Stimulated activated naive CD8-positive, alpha-beta T cell treated with anti-CD3 and anti-CD28 coated beads, Interleukin-15, amount 100 ng/mL, for 72 hours (primary cell): ENCODE results near the gene MACROD2.
A peak's percentile ranks its signal among the peaks of the same experiment; 100 is the strongest.

Experiments
- ATAC-seq: fragments of 150-1000 bp; cut with Tn5 transposase; 2 replicates; pipeline ENCODE4 v1.10.0; 2021; ENCODE audit warnings: mild to moderate bottlenecking, moderate library complexity
- DNase-seq, 2 donors: peaks; one replicate each; pipeline ENCODE4 v3.0.0; 2021 to 2022
- H3K27ac Mint-ChIP-seq, 2 donors: one replicate each; pipeline ENCODE4 v1.8.0; 2022; ENCODE audit warnings: mild to moderate bottlenecking in 2 of 2, mixed read lengths in 2 of 2, moderate library complexity in 2 of 2
- H3K27me3 Mint-ChIP-seq: one replicate; pipeline ENCODE4 v1.8.0; 2022; ENCODE audit warnings: mixed read lengths
- H3K4me1 Mint-ChIP-seq: one replicate; pipeline ENCODE4 v1.8.0; 2022; ENCODE audit warnings: mild to moderate bottlenecking, mixed read lengths
- H3K4me3 Mint-ChIP-seq, 2 donors: one replicate each; pipeline ENCODE4 v1.8.0; 2022; ENCODE audit warnings: mild to moderate bottlenecking in 2 of 2, mixed read lengths in 2 of 2, moderate library complexity in 1 of 2
- H3K9me3 Mint-ChIP-seq, 2 donors: one replicate each; pipeline ENCODE4 v1.8.0; 2022; ENCODE audit warnings: mixed read lengths in 2 of 2

Gene MACROD2

GRCh38 chr20:15248618-15249395 lies 1253.5 kb downstream of the MACROD2 start:
- DNase-seq (no peak), ATAC-seq (no peak)
- Mint-ChIP-seq H3K27me3 (no peaks in the 10 kb centered on the region), H3K4me3 (no peak overlapping the region), H3K27ac (no peak overlapping the region), H3K4me1 (no peaks in the 10 kb centered on the region), H3K9me3 (peaks cover 0 to 11% of the 10 kb centered on the region in 2 donors)

GRCh38 chr20:15251171-15251570 lies 1255.9 kb downstream of the MACROD2 start:
- no peak overlapping the region for H3K4me3 Mint-ChIP-seq
- no peaks in the 10 kb centered on the region for H3K4me1 Mint-ChIP-seq
- no peak overlapping the region for H3K27ac Mint-ChIP-seq
- DNase-seq (no peak), ATAC-seq (no peak)
- no peaks in the 10 kb centered on the region for H3K27me3 Mint-ChIP-seq
- H3K9me3 Mint-ChIP-seq, result peaks cover 0 to 11% of the 10 kb centered on the region in 2 donors

- Mint-ChIP-seq H3K27me3 (no peaks in the 10 kb centered on the region), H3K27ac (no peak overlapping the region), H3K9me3 (peaks cover 0 to 11% of the 10 kb centered on the region in 2 donors), H3K4me1 (no peaks in the 10 kb centered on the region), H3K4me3 (no peak overlapping the region)
- DNase-seq (no peak), ATAC-seq (no peak)
Observed at GRCh38 chr20:15252304-15252703, 1257.0 kb downstream of the MACROD2 start.

GRCh38 chr20:15253431-15253830 lies 1258.1 kb downstream of the MACROD2 start:
- ATAC-seq, result no peak
- Mint-ChIP-seq H3K27me3 (no peaks in the 10 kb centered on the region), H3K4me3 (no peak overlapping the region), H3K9me3 (peaks cover 0 to 6% of the 10 kb centered on the region in 2 donors), H3K4me1 (no peaks in the 10 kb centered on the region), H3K27ac (no peak overlapping the region)
- no peak for DNase-seq

- no peaks in the 10 kb centered on the region for H3K4me1 Mint-ChIP-seq
Observed at GRCh38 chr20:15256676-15257568, 1261.6 kb downstream of the MACROD2 start.

GRCh38 chr20:15257569-15257870 lies 1262.2 kb downstream of the MACROD2 start:
- Mint-ChIP-seq H3K4me3 (no peak overlapping the region), H3K27ac (no peak overlapping the region), H3K4me1 (no peaks in the 10 kb centered on the region), H3K27me3 (no peaks in the 10 kb centered on the region), H3K9me3 (no peaks in the 10 kb centered on the region)
- DNase-seq (no peak), ATAC-seq (no peak)

More at GRCh38 chr20:15256676-15257568, 1261.6 kb downstream of the MACROD2 start:
- DNase-seq, result no peak
- H3K9me3 Mint-ChIP-seq, result no peaks in the 10 kb centered on the region
- no peak for ATAC-seq
- no peaks in the 10 kb centered on the region for H3K27me3 Mint-ChIP-seq
- H3K4me3 Mint-ChIP-seq, result no peak overlapping the region
- H3K27ac Mint-ChIP-seq, result no peak overlapping the region

GRCh38 chr20:15265581-15266309 lies 1270.4 kb downstream of the MACROD2 start:
- Mint-ChIP-seq H3K9me3 (peaks cover 8 to 10% of the 10 kb centered on the region in 2 donors), H3K4me1 (no peaks in the 10 kb centered on the region), H3K27ac (no peak overlapping the region), H3K4me3 (no peak overlapping the region), H3K27me3 (no peaks in the 10 kb centered on the region)
- ATAC-seq (no peak), DNase-seq (no peak)

- no peak for ATAC-seq
- H3K4me1 Mint-ChIP-seq, result no peaks in the 10 kb centered on the region
- H3K4me3 Mint-ChIP-seq, result no peak overlapping the region
- peaks cover 10 to 11% of the 10 kb centered on the region in 2 donors for H3K9me3 Mint-ChIP-seq
- H3K27me3 Mint-ChIP-seq, result no peaks in the 10 kb centered on the region
- no peak for DNase-seq
- H3K27ac Mint-ChIP-seq, result no peak overlapping the region
Observed at GRCh38 chr20:15267935-15268334, 1272.6 kb downstream of the MACROD2 start.

GRCh38 chr20:15278041-15278440 lies 1282.7 kb downstream of the MACROD2 start:
- DNase-seq (no peak), ATAC-seq (no peak)
- Mint-ChIP-seq H3K4me3 (no peak overlapping the region), H3K27me3 (no peaks in the 10 kb centered on the region), H3K9me3 (peaks cover 13 to 32% of the 10 kb centered on the region in 2 donors), H3K27ac (no peak overlapping the region), H3K4me1 (no peaks in the 10 kb centered on the region)

- Mint-ChIP-seq H3K4me1 (no peaks in the 10 kb centered on the region), H3K9me3 (peaks cover 2 to 13% of the 10 kb centered on the region in 2 donors), H3K27me3 (no peaks in the 10 kb centered on the region), H3K27ac (no peak overlapping the region), H3K4me3 (no peak overlapping the region)
- ATAC-seq (no peak), DNase-seq (no peak)
Observed at GRCh38 chr20:15287329-15287728, 1292.0 kb downstream of the MACROD2 start.

- H3K9me3 Mint-ChIP-seq, result peaks cover 0 to 8% of the 10 kb centered on the region in 2 donors
- ATAC-seq, result no peak
- no peaks in the 10 kb centered on the region for H3K27me3 Mint-ChIP-seq
- no peak overlapping the region for H3K4me3 Mint-ChIP-seq
- DNase-seq, result no peak
- no peaks in the 10 kb centered on the region for H3K4me1 Mint-ChIP-seq
- H3K27ac Mint-ChIP-seq, result no peak overlapping the region
Observed at GRCh38 chr20:15288106-15288505, 1292.8 kb downstream of the MACROD2 start.

GRCh38 chr20:15289337-15289736 lies 1294.0 kb downstream of the MACROD2 start:
- Mint-ChIP-seq H3K27ac (peak overlapping the region in 1 of 2 donors; percentile 27), H3K9me3 (peaks cover 1 to 11% of the 10 kb centered on the region in 2 donors), H3K4me3 (no peak overlapping the region), H3K27me3 (no peaks in the 10 kb centered on the region), H3K4me1 (no peaks in the 10 kb centered on the region)
- DNase-seq, result no peak
- no peak for ATAC-seq

GRCh38 chr20:15292405-15292804 lies 1297.1 kb downstream of the MACROD2 start:
- Mint-ChIP-seq H3K27ac (no peak overlapping the region), H3K9me3 (peaks cover 6 to 20% of the 10 kb centered on the region in 2 donors), H3K4me1 (no peaks in the 10 kb centered on the region), H3K27me3 (no peaks in the 10 kb centered on the region), H3K4me3 (no peak overlapping the region)
- ATAC-seq (no peak), DNase-seq (no peak)

- H3K27me3 Mint-ChIP-seq, result no peaks in the 10 kb centered on the region
- ATAC-seq (no peak), DNase-seq (no peak)
- H3K4me1 Mint-ChIP-seq, result no peaks in the 10 kb centered on the region
- H3K9me3 Mint-ChIP-seq, result peaks cover 6 to 20% of the 10 kb centered on the region in 2 donors
- no peak overlapping the region for H3K27ac Mint-ChIP-seq
- H3K4me3 Mint-ChIP-seq, result no peak overlapping the region
Observed at GRCh38 chr20:15296422-15296821, 1301.1 kb downstream of the MACROD2 start.

GRCh38 chr20:15297059-15297875 lies 1302.0 kb downstream of the MACROD2 start:
- DNase-seq, result no peak
- Mint-ChIP-seq H3K4me1 (no peaks in the 10 kb centered on the region), H3K4me3 (no peak overlapping the region), H3K27ac (no peak overlapping the region), H3K27me3 (no peaks in the 10 kb centered on the region), H3K9me3 (peaks cover 6 to 27% of the 10 kb centered on the region in 2 donors)
- ATAC-seq, result no peak
